ENCODE results near the gene SLC22A8.

DNA sequence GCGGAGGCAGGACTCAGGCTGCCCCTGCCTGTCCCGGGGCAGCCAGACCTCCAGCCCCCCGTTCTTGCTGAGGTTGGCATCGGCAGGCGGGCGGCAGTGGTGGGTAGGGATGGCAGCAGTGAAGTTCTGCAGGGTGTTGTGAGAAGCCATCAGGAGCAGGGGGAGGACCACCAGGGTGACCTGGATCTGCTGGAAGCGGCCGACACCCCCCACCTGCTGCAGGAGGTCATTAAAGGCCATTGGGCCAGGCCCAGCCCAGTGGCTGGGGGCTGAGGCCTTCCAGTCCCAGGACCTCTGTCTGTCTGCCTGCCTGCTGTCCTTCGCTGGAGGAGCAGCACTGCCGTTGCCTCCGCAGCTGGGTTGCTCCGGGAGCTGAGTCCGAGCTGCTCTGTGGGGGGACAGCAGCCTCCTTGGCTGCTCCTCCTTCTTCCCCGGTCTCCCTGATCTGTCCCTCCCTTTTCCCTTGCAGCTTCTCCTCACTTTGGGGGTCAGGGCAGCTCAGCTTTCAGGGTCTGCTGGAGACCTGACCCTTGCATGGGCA, 31.1 kb downstream of the SLC22A8 start, which contains the start of gene SLC22A6:
- TF ChIP-seq, protein P1, sequence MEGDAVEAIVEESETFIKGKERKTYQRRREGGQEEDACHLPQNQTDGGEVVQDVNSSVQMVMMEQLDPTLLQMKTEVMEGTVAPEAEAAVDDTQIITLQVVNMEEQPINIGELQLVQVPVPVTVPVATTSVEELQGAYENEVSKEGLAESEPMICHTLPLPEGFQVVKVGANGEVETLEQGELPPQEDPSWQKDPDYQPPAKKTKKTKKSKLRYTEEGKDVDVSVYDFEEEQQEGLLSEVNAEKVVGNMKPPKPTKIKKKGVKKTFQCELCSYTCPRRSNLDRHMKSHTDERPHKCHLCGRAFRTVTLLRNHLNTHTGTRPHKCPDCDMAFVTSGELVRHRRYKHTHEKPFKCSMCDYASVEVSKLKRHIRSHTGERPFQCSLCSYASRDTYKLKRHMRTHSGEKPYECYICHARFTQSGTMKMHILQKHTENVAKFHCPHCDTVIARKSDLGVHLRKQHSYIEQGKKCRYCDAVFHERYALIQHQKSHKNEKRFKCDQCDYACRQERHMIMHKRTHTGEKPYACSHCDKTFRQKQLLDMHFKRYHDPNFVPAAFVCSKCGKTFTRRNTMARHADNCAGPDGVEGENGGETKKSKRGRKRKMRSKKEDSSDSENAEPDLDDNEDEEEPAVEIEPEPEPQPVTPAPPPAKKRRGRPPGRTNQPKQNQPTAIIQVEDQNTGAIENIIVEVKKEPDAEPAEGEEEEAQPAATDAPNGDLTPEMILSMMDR (IDR thresholded peaks at IDR 0.05), result no peak
- no peak for TF ChIP-seq EP300 (IDR thresholded peaks at IDR 0.05)

All from stomach (tissue), 4 donors.